Left hindlimb (tissue), 1 donor: ENCODE measurements around the gene ALDH1A1.

Source experiments
- DNase-seq: peaks from one replicate; pipeline ENCODE4 v3.0.0-alpha.2; 2018

Gene ALDH1A1

GRCh38 chr9:72952914-72953313, at the start of gene ALDH1A1:
ALDH1A1 (minus strand) TSS chr9:72953053; CDS start chr9:72953000, 53 bp downstream.
- no peak for DNase-seq

- DNase-seq = no peak
Measured at GRCh38 chr9:73001860-73002259, 49.0 kb upstream of the ALDH1A1 start.

GRCh38 chr9:72998363-72998762, 45.5 kb upstream of the ALDH1A1 start:
- no peak for DNase-seq

DNA sequence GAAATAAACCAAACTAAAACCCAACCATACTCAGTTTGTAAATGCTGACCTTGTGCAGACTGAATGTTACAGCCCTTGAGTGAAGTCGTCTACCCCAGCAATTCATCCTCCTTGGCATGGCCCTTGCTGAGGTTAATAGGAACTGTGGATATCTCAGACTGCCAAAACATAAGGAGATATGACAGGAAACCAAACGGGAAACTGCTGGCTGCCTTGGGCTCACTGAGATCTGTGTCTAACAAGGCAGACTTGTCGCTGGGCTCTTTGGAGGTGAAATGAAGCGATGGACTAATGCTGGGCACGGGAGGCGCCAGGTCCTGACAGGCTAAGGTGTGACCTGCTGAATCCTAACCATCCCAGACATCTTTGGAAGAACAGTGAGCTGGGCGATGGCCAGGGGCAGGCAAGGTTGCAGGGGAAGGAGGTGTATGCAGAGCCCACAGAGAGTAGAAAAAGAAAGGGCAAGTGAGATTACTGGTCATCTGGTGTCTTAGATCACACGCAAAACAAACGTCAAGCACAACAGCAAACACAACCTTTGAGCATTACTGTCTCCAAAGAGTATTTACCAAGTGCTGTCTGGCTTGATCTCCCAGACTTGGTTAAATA, 44.6 kb upstream of the ALDH1A1 start:
- no peak for DNase-seq

- DNase-seq = no peak
Measured at GRCh38 chr9:72996684-72997314, 43.9 kb upstream of the ALDH1A1 start.

DNA sequence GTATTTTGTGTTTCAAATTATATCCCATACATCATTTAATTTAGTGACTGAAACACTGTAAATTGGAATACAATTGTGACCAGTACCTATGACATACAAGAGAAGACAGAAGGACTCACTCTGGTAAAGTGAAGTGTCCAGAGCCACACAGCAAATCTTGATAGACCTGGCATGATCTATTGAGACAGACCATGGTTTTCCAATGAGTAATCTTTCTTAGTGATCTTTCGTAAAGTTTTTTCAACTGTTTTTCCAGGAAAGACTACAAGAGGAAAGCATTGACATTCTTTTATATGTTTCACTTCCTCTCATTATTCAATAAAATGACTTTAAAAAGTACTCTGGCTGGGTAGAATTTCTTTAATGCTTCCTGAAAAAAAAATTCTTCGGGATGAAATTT, 43.3 kb upstream of the ALDH1A1 start:
- DNase-seq = no peak

GRCh38 chr9:72995131-72996024, 42.5 kb upstream of the ALDH1A1 start:
- DNase-seq = no peak

DNA sequence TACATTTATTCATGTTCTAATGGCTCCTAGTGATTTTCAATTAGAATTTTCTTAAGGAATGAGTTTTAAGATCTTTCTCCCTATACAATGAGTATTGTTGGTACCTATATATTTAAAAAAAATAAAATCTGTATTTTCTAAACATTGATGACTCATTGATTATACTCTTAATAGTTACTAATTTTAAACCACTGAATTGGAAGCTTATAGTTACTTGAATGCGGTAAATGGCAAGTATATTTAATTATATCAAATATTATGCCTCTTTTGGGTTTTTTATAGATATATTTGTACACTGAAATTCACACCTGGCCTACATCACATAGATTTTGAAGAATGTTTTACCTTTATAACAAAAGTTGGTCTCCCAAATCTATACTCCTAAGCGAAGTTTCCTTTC, 38.9 kb upstream of the ALDH1A1 start:
- DNase-seq = no peak

GRCh38 chr9:72990397-72991182, 37.7 kb upstream of the ALDH1A1 start:
- no peak for DNase-seq

DNA sequence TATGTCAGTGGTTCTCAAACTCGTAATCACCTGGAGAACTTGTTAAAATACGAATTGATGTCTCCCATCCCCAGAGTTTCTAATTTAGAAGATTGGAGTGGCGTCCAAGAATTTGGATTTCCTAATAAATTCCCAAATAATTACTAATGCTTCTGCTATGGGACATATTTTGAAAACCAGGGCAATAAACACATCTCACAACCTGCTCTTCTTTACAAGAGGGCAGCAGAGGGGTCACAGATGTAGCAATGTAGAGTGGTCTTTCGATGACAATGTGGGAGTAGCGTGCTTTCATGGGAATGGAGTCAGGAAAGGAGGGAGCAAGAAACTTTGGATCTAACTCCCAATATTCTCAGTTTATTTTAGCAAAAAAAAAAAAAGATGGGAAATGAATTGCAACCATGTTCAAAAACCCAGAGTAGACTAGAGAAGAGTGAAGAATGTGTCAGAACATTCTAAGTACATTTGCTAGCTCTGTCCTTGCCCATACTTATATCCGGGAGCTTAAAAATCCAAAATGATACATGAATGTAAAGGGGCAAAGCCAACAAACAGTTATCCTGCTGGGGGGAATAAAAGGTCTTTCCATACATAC, 33.8 kb upstream of the ALDH1A1 start:
- no peak for DNase-seq

- no peak for DNase-seq
Measured at GRCh38 chr9:72985746-72986145, 32.9 kb upstream of the ALDH1A1 start.

GRCh38 chr9:72984991-72985390, 32.1 kb upstream of the ALDH1A1 start:
- no peak for DNase-seq

- DNase-seq = no peak
Measured at GRCh38 chr9:72984226-72984947, 31.5 kb upstream of the ALDH1A1 start.

DNA sequence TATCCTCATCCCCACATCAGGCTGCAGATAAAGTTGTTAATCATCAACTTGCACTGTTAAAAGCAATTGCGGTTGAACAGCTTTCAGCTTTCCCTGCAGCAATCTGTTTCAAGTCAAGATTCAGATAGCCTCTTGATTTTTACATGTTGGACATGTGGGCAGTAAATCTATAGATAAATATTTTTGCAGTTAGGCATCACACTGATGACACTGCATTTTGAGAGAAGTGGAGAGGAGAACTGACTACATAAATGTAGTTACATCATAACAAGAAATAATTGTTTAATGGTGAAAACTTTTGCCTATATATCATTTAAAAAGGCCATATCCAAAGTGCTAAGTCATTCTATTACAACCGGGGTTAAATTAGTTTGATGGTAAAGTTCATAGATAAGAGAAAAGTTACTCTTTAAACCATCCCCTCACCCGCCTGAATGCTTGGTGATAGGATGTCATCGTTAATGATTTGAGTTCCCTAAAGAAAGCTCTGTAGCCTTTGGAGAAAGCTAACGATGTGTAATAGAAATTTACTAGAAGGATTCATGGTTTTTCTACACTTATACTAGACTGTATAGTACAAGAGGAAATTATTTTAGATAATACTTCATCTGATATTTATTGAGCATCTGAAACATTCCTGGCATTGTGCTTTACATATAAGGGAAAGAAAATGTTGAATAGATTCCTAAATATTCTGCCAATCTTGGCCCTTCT, 30.8 kb upstream of the ALDH1A1 start:
- no peak for DNase-seq

- no peak for DNase-seq
Measured at GRCh38 chr9:72983056-72983455, 30.2 kb upstream of the ALDH1A1 start.

- no peak for DNase-seq
Measured at GRCh38 chr9:72982146-72982799, 29.4 kb upstream of the ALDH1A1 start.

DNA sequence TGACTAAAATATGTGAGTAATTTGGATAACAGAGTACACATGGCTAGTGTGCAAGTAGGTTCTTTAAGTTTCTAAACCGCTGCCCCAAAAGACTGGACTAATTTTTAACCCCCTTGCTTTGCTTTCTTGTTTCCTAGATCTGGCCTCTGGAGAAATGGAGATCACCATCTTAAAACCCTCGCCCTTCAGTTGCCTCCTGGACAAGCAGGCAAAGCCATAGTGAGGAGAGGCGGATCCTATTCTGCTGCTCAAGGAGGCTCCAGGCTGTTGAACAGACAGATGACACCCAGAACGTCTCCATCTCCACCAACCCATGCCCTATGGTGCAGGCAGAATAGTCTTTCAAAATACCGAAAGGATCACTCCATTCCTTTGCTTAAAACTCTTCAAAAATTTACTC, 28.6 kb upstream of the ALDH1A1 start:
- DNase-seq = no peak

DNA sequence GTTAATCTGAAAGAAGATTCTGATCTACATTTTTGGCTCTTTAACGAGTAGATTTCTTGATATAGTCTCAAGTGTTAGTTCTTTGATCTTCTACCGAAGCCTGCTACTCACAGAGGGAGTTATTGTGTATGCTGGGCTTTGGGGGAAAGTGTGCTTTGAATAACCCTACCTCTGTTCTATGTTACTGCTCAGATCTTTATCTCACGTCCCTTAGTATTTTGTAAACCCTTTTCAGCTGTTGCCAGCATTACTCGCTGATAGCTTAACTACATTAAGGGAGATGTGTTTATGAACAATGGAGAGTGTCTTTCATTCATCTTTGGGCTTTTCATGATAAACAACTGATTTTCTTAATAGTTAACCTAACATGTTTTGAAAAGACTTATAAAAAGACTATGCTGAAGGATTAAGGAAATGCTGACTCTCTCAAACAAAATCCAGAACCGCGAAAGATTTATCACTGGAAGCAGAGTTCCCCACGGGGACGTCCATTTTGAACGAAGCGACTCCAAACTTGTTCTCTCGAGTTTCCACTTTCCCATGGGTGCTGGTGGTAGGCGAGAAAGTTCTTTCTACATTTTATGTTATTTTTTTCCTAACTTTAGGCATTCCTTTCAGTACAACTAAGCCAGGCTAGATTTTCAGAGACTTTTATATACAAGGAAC, 27.9 kb upstream of the ALDH1A1 start:
- no peak for DNase-seq

- no peak for DNase-seq
Measured at GRCh38 chr9:72980183-72980582, 27.3 kb upstream of the ALDH1A1 start.
